CD4-positive, CD25-positive, alpha-beta regulatory T cell (primary cell): Measurements from ENCODE around the gene SPECC1. TPM values are rescaled to one million over a fixed set of nuclear protein-coding genes. Genes with fewer than 3 reads are reported as not detected.
"Not testable (repeated sequence)": the region's sequence is repeated elsewhere in the genome, so short reads cannot be mapped to it uniquely, and the experiment has no call there.

Experiments
- ATAC-seq, 2 donors: fragments of 150-1000 bp; cut with Tn5 transposase; one replicate each; pipeline ENCODE4 v1.10.0; 2021; ENCODE audit warnings: low read depth in 2 of 2, moderate number of reproducible peaks in 2 of 2, moderate library complexity in 1 of 2
- DNase-seq, 3 donors: peaks; one replicate each; pipeline versions ENCODE4 v3.0.0 to v3.0.0-alpha.2; 2012 to 2022; ENCODE audit warnings: mixed read lengths in 1 of 3
- H3K27ac ChIP-seq: one replicate; pipeline ENCODE4 v1.7.0; 2013; ENCODE audit warnings: mild to moderate bottlenecking, low read length; ENCODE audit not compliant: insufficient read depth, poor library complexity, severe bottlenecking
- H3K27me3 ChIP-seq: one replicate; pipeline ENCODE4 v1.7.0; 2013; ENCODE audit warnings: low read length; ENCODE audit not compliant: control insufficient read depth, insufficient read depth
- H3K36me3 ChIP-seq: one replicate; pipeline ENCODE4 v1.7.0; 2013; ENCODE audit warnings: mild to moderate bottlenecking, low read length, moderate library complexity; ENCODE audit not compliant: control insufficient read depth, insufficient read depth
- H3K4me1 ChIP-seq: 2 replicates; pipeline ENCODE4 v1.7.0; 2013; ENCODE audit warnings: mild to moderate bottlenecking, low read length; ENCODE audit not compliant: insufficient read depth, control insufficient read depth, poor library complexity, severe bottlenecking
- H3K4me3 ChIP-seq: one replicate; pipeline ENCODE4 v1.7.0; 2013; ENCODE audit warnings: low read depth, mild to moderate bottlenecking, low read length, moderate library complexity
- H3K9me3 ChIP-seq, 2 experiments: 1 replicate in 1 of 2; 2 replicates in 1 of 2; pipeline ENCODE4 v1.7.0; 2013; ENCODE audit warnings: low read length in 2 of 2, mild to moderate bottlenecking in 1 of 2, moderate library complexity in 1 of 2; ENCODE audit not compliant: control insufficient read depth in 2 of 2
- H3K27ac Mint-ChIP-seq, 3 donors: one replicate each; pipeline ENCODE4 v1.8.0; 2020 to 2022; ENCODE audit warnings: mild to moderate bottlenecking in 3 of 3, mixed read lengths in 3 of 3, moderate library complexity in 2 of 3
- H3K27me3 Mint-ChIP-seq: one replicate; pipeline ENCODE4 v1.8.0; 2022; ENCODE audit warnings: mild to moderate bottlenecking, mixed read lengths
- H3K36me3 Mint-ChIP-seq: one replicate; pipeline ENCODE4 v1.8.0; 2020; ENCODE audit warnings: mixed read lengths
- H3K4me1 Mint-ChIP-seq, 4 donors: one replicate each; pipeline ENCODE4 v1.8.0; 2020 to 2022; ENCODE audit warnings: mixed read lengths in 4 of 4, mild to moderate bottlenecking in 1 of 4
- H3K4me3 Mint-ChIP-seq, 4 donors: one replicate each; pipeline ENCODE4 v1.8.0; 2020 to 2022; ENCODE audit warnings: mild to moderate bottlenecking in 4 of 4, mixed read lengths in 4 of 4, moderate library complexity in 3 of 4
- H3K9me3 Mint-ChIP-seq, 7 donors: one replicate each; pipeline ENCODE4 v1.8.0; 2020 to 2022; ENCODE audit warnings: mixed read lengths in 7 of 7, mild to moderate bottlenecking in 3 of 7, moderate library complexity in 2 of 7
- polyA plus RNA-seq, 4 donors: library from polyadenylated mRNA; unstranded; fragments of 300-500 nt; fragmentation: Illumina TruSeq; gene quantifications; one replicate each; pipeline ENCODE4 v1.2.3, GENCODE V29; 2021
- total RNA-seq: library from RNA; stranded (reverse); gene quantifications from one replicate; pipeline ENCODE4 v1.2.3, GENCODE V29; 2022

The SPECC1 gene
- total and polyA plus RNA-seq, 5 donors from 2014 or later: 0.62 to 6.5 (median 1.2) TPM

GRCh38 chr17:20232611-20233010 is 223.5 kb downstream of the SPECC1 start:
- no peaks in the 10 kb centered on the region for H3K9me3 Mint-ChIP-seq
- H3K27me3 Mint-ChIP-seq: no peaks in the 10 kb centered on the region
- no peak overlapping the region for H3K4me3 ChIP-seq
- H3K27ac Mint-ChIP-seq: peak overlapping the region in 1 of 3 donors; percentile 11
- no peaks in the 10 kb centered on the region for H3K36me3 ChIP-seq
- H3K9me3 ChIP-seq: no peaks in the 10 kb centered on the region
- no peaks in the 10 kb centered on the region for H3K4me1 ChIP-seq
- peaks cover 9 to 24% (median 18%) of the 10 kb centered on the region in 4 donors for H3K4me1 Mint-ChIP-seq
- DNase-seq: no peak
- H3K4me3 Mint-ChIP-seq: no peak overlapping the region
- no peak overlapping the region for H3K27ac ChIP-seq
- ATAC-seq: no peak
- H3K27me3 ChIP-seq: no peaks in the 10 kb centered on the region
- no peaks in the 10 kb centered on the region for H3K36me3 Mint-ChIP-seq

GRCh38 chr17:20234276-20234675 is 225.1 kb downstream of the SPECC1 start:
- Mint-ChIP-seq H3K27me3 (no peaks in the 10 kb centered on the region), H3K4me1 (peaks cover 9 to 24% (median 20%) of the 10 kb centered on the region in 4 donors), H3K27ac (peak overlapping the region in 2 of 3 donors; percentile 45 to 79), H3K4me3 (peak overlapping the region in 3 of 4 donors; percentile 10 to 65 (median 52)), H3K9me3 (no peaks in the 10 kb centered on the region), H3K36me3 (no peaks in the 10 kb centered on the region)
- DNase-seq (peak in 2 of 3 donors; percentile 45 to 90), ATAC-seq (peak; percentile 78 to 87)
- peak overlapping the region; percentile 56 for H3K4me3 ChIP-seq
- H3K27ac ChIP-seq: no peak overlapping the region
- H3K4me1 ChIP-seq: no peaks in the 10 kb centered on the region
- H3K9me3 ChIP-seq: no peaks in the 10 kb centered on the region
- H3K27me3 ChIP-seq: no peaks in the 10 kb centered on the region
- no peaks in the 10 kb centered on the region for H3K36me3 ChIP-seq

- Histone ChIP-seq H3K4me3 (no peak overlapping the region), H3K27me3 (no peaks in the 10 kb centered on the region), H3K9me3 (no peaks in the 10 kb centered on the region), H3K36me3 (no peaks in the 10 kb centered on the region), H3K27ac (no peak overlapping the region), H3K4me1 (no peaks in the 10 kb centered on the region)
- no peak for ATAC-seq
- H3K4me3 Mint-ChIP-seq: no peak overlapping the region
- H3K36me3 Mint-ChIP-seq: no peaks in the 10 kb centered on the region
- no peaks in the 10 kb centered on the region for H3K27me3 Mint-ChIP-seq
- DNase-seq: no peak
- H3K27ac Mint-ChIP-seq: peak overlapping the region in 1 of 3 donors; percentile 26
- peaks cover 9 to 24% (median 20%) of the 10 kb centered on the region in 4 donors for H3K4me1 Mint-ChIP-seq
- no peaks in the 10 kb centered on the region for H3K9me3 Mint-ChIP-seq
These were observed 226.6 kb downstream of the SPECC1 start for GRCh38 chr17:20235747-20236146.

GRCh38 chr17:20236578-20237227 is 227.5 kb downstream of the SPECC1 start:
- H3K4me1 ChIP-seq: no peaks in the 10 kb centered on the region
- H3K36me3 ChIP-seq: no peaks in the 10 kb centered on the region
- no peaks in the 10 kb centered on the region for H3K27me3 Mint-ChIP-seq
- H3K4me3 ChIP-seq: no peak overlapping the region
- no peak for DNase-seq
- H3K9me3 Mint-ChIP-seq: no peaks in the 10 kb centered on the region
- ATAC-seq: no peak
- H3K36me3 Mint-ChIP-seq: no peaks in the 10 kb centered on the region
- H3K27me3 ChIP-seq: no peaks in the 10 kb centered on the region
- no peak overlapping the region for H3K4me3 Mint-ChIP-seq
- peaks cover 9 to 24% (median 20%) of the 10 kb centered on the region in 4 donors for H3K4me1 Mint-ChIP-seq
- H3K9me3 ChIP-seq: no peaks in the 10 kb centered on the region
- no peak overlapping the region for H3K27ac ChIP-seq
- no peak overlapping the region for H3K27ac Mint-ChIP-seq

- not testable (repeated sequence) for H3K36me3 ChIP-seq, H3K4me1 ChIP-seq, H3K27ac ChIP-seq, H3K27ac Mint-ChIP-seq, H3K36me3 Mint-ChIP-seq, ATAC-seq, H3K4me3 ChIP-seq, DNase-seq, H3K27me3 ChIP-seq, H3K4me3 Mint-ChIP-seq, H3K9me3 Mint-ChIP-seq, H3K9me3 ChIP-seq, H3K27me3 Mint-ChIP-seq
- peaks cover under 1 to 12% (median 11%) of the 10 kb centered on the region in 4 donors for H3K4me1 Mint-ChIP-seq
These were observed 230.6 kb downstream of the SPECC1 start for GRCh38 chr17:20239776-20240175.

GRCh38 chr17:20241855-20242254 is 232.7 kb downstream of the SPECC1 start:
- Histone ChIP-seq H3K9me3 (no peaks in the 10 kb centered on the region), H3K36me3 (no peaks in the 10 kb centered on the region), H3K27me3 (no peaks in the 10 kb centered on the region), H3K4me3 (no peak overlapping the region), H3K4me1 (no peaks in the 10 kb centered on the region), H3K27ac (no peak overlapping the region)
- Mint-ChIP-seq H3K27ac (peak overlapping the region in 1 of 3 donors; percentile 39), H3K4me3 (no peak overlapping the region), H3K36me3 (no peaks in the 10 kb centered on the region), H3K27me3 (no peaks in the 10 kb centered on the region), H3K4me1 (peaks cover 7 to 13% (median 9%) of the 10 kb centered on the region in 4 donors), H3K9me3 (no peaks in the 10 kb centered on the region)
- ATAC-seq (no peak), DNase-seq (no peak)

DNA sequence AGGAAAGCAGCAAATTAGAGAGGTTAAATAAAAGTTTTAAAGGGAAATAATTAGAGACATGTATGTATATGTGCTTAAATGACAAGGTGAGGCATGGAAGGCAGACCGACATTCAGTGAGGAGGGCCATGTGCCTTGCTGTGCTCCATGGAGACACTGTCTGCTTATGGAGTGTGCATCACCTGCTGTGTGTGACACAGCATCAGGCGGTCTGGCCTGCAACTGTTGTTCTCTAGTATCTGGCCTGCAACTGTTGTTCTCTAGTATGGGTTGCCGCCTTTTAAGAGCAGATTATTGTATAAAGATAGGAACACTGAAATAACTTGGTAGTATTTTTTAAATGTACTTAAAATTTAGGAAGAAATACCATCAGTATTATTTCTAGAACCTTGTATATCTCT is 233.1 kb downstream of the SPECC1 start:
- Mint-ChIP-seq H3K36me3 (no peaks in the 10 kb centered on the region), H3K4me3 (no peak overlapping the region), H3K27me3 (no peaks in the 10 kb centered on the region), H3K4me1 (peaks cover 9 to 17% (median 11%) of the 10 kb centered on the region in 4 donors), H3K27ac (no peak overlapping the region), H3K9me3 (no peaks in the 10 kb centered on the region)
- no peaks in the 10 kb centered on the region for H3K27me3 ChIP-seq
- no peaks in the 10 kb centered on the region for H3K36me3 ChIP-seq
- no peak overlapping the region for H3K4me3 ChIP-seq
- DNase-seq (no peak), ATAC-seq (no peak)
- no peaks in the 10 kb centered on the region for H3K9me3 ChIP-seq
- no peak overlapping the region for H3K27ac ChIP-seq
- H3K4me1 ChIP-seq: no peaks in the 10 kb centered on the region

- Mint-ChIP-seq H3K4me1 (peaks cover 9 to 18% (median 10%) of the 10 kb centered on the region in 4 donors), H3K27me3 (no peaks in the 10 kb centered on the region), H3K27ac (no peak overlapping the region), H3K9me3 (no peaks in the 10 kb centered on the region), H3K36me3 (no peaks in the 10 kb centered on the region), H3K4me3 (no peak overlapping the region)
- DNase-seq (no peak), ATAC-seq (no peak)
- H3K27me3 ChIP-seq: no peaks in the 10 kb centered on the region
- H3K9me3 ChIP-seq: no peaks in the 10 kb centered on the region
- no peaks in the 10 kb centered on the region for H3K4me1 ChIP-seq
- H3K27ac ChIP-seq: no peak overlapping the region
- no peak overlapping the region for H3K4me3 ChIP-seq
- H3K36me3 ChIP-seq: no peaks in the 10 kb centered on the region
These were observed 234.4 kb downstream of the SPECC1 start for GRCh38 chr17:20243524-20243923.
